ENCODE results near the gene ERG. TPM values are rescaled to one million over a fixed set of nuclear protein-coding genes. Genes with fewer than 3 reads are reported as not detected.

ERG gene
- total and polyA plus RNA-seq, 2 donors from 2014 or later = 6.6 to 29.6 TPM

GRCh38 chr21:38470755-38471154, 27.5 kb downstream of the ERG start:
- no peak overlapping the region for H3K4me3 ChIP-seq (ENCODE audit: low read length in 3 of 3)
- no peak overlapping the region for H3K9ac ChIP-seq (ENCODE audit: low read length in 3 of 3)
- intact Hi-C loops (cut with DNase I) = no loop called here
- no peaks in the 10 kb centered on the region for H3K9me3 ChIP-seq (ENCODE audit: control insufficient read depth in 2 of 3, insufficient read depth in 1 of 3, low read length in 3 of 3)
- FAIRE-seq (no peak), DNase-seq (no peak)
- no peak for TF ChIP-seq CTCF (IDR thresholded peaks at IDR 0.05; ENCODE audit: borderline replicate concordance, extremely low read depth, insufficient read depth)
- H3K36me3 ChIP-seq (ENCODE audit: control insufficient read depth in 2 of 3, insufficient read depth in 3 of 3, low read length in 3 of 3) = no peaks in the 10 kb centered on the region
- H3K4me1 ChIP-seq (ENCODE audit: control insufficient read depth in 2 of 3, insufficient read depth in 2 of 3, low read depth in 1 of 3, low read length in 3 of 3) = peaks cover 0 to 2% (median 0%) of the 10 kb centered on the region in 3 donors
- H3K27ac ChIP-seq (ENCODE audit: low read depth in 2 of 2, low read length in 2 of 2) = no peak overlapping the region
- no peaks in the 10 kb centered on the region for H3K27me3 ChIP-seq (ENCODE audit: control insufficient read depth, insufficient read depth, low read length)

DNA sequence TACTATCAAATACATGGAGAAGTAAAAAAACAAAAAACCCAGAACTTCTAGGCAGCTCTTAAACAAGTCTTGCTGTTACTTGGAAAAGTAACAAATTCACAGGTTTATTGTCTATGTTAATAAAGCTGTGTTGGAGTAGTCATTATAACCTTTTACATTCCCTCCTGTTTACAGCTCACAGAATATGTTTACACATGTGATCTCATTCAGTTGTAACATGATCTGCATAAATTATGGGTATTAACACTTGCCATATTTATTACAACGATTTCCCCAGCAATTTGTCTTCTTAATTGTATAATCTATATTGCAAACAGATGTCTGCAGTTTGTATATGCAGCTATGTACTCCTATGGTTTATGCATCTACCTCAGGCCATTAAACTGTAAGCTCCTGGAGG, 28.6 kb downstream of the ERG start:
- DNase-seq = no peak
- Histone ChIP-seq H3K4me1 (ENCODE audit: control insufficient read depth in 2 of 3, insufficient read depth in 2 of 3, low read depth in 1 of 3, low read length in 3 of 3) (peaks cover 0 to 2% (median 0%) of the 10 kb centered on the region in 3 donors), H3K9me3 (ENCODE audit: control insufficient read depth in 2 of 3, insufficient read depth in 1 of 3, low read length in 3 of 3) (no peaks in the 10 kb centered on the region), H3K27me3 (ENCODE audit: control insufficient read depth, insufficient read depth, low read length) (no peaks in the 10 kb centered on the region), H3K9ac (ENCODE audit: low read length in 3 of 3) (no peak overlapping the region), H3K36me3 (ENCODE audit: control insufficient read depth in 2 of 3, insufficient read depth in 3 of 3, low read length in 3 of 3) (no peaks in the 10 kb centered on the region), H3K4me3 (ENCODE audit: low read length in 3 of 3) (no peak overlapping the region), H3K27ac (ENCODE audit: low read depth in 2 of 2, low read length in 2 of 2) (no peak overlapping the region)
- intact Hi-C loops (cut with DNase I) = no loop called here
- no peak for TF ChIP-seq CTCF (IDR thresholded peaks at IDR 0.05; ENCODE audit: borderline replicate concordance, extremely low read depth, insufficient read depth)
- no peak for FAIRE-seq

DNA sequence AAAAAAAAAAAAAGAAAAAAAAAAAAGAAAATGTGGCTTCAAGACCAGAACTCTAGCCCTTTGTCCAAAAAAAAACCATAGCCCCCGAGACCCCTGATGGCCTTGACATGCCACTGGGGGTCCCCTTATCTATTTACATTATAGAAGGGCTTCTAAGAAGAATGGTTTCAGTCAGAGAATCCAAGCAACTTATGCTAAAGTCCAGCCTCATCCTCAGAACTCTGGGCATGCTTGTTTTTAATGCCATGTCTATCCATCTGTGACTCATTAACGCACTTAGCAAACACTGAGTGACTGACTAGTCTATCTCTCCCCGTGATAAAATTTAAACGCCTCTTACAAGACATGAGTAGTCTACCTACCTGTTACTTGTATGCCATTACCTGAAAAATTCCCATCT, 29.3 kb downstream of the ERG start:
- H3K27ac ChIP-seq (ENCODE audit: low read depth in 2 of 2, low read length in 2 of 2) = no peak overlapping the region
- no peak for TF ChIP-seq CTCF (IDR thresholded peaks at IDR 0.05; ENCODE audit: borderline replicate concordance, extremely low read depth, insufficient read depth)
- FAIRE-seq = no peak
- intact Hi-C loops (cut with DNase I) = no loop called here
- no peak overlapping the region for H3K4me3 ChIP-seq (ENCODE audit: low read length in 3 of 3)
- no peak overlapping the region for H3K9ac ChIP-seq (ENCODE audit: low read length in 3 of 3)
- no peaks in the 10 kb centered on the region for H3K9me3 ChIP-seq (ENCODE audit: control insufficient read depth in 2 of 3, insufficient read depth in 1 of 3, low read length in 3 of 3)
- DNase-seq = no peak
- peaks cover 0 to 2% (median 0%) of the 10 kb centered on the region in 3 donors for H3K4me1 ChIP-seq (ENCODE audit: control insufficient read depth in 2 of 3, insufficient read depth in 2 of 3, low read depth in 1 of 3, low read length in 3 of 3)
- H3K27me3 ChIP-seq (ENCODE audit: control insufficient read depth, insufficient read depth, low read length) = no peaks in the 10 kb centered on the region
- no peaks in the 10 kb centered on the region for H3K36me3 ChIP-seq (ENCODE audit: control insufficient read depth in 2 of 3, insufficient read depth in 3 of 3, low read length in 3 of 3)

GRCh38 chr21:38467911-38468310, 30.4 kb downstream of the ERG start:
- FAIRE-seq (no peak), DNase-seq (no peak)
- Histone ChIP-seq H3K36me3 (ENCODE audit: control insufficient read depth in 2 of 3, insufficient read depth in 3 of 3, low read length in 3 of 3) (no peaks in the 10 kb centered on the region), H3K27me3 (ENCODE audit: control insufficient read depth, insufficient read depth, low read length) (no peaks in the 10 kb centered on the region), H3K4me1 (ENCODE audit: control insufficient read depth in 2 of 3, insufficient read depth in 2 of 3, low read depth in 1 of 3, low read length in 3 of 3) (no peaks in the 10 kb centered on the region), H3K9me3 (ENCODE audit: control insufficient read depth in 2 of 3, insufficient read depth in 1 of 3, low read length in 3 of 3) (no peaks in the 10 kb centered on the region), H3K4me3 (ENCODE audit: low read length in 3 of 3) (no peak overlapping the region), H3K9ac (ENCODE audit: low read length in 3 of 3) (no peak overlapping the region), H3K27ac (ENCODE audit: low read depth in 2 of 2, low read length in 2 of 2) (no peak overlapping the region)
- TF ChIP-seq CTCF (IDR thresholded peaks at IDR 0.05; ENCODE audit: borderline replicate concordance, extremely low read depth, insufficient read depth) = no peak
- intact Hi-C loops (cut with DNase I) = no loop called here
